ENCODE results near the gene DYNC1I2.

Gene DYNC1I2

DNA sequence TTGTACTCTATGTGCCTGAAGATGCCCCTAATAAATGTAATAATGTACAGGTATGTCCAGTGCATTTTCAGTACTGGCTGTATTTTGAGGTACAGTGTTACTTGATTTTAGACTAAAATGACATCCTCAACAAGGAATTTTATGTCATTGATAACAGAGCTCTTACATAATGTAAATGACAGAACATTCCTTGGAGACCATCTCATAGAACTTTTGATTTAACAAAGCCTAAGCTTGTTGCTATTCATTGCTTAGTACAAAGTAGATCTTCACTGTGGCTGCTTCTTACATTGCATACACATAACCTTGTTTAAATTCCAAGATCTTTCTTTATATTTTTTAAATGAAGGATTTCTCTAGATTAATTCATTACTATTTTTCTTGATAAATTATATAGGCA is 24.1 kb downstream of the DYNC1I2 start:
- no peak for DNase-seq
- peaks cover 13% of the 10 kb centered on the region for H3K36me3 ChIP-seq (ENCODE audit: control insufficient read depth, insufficient read depth, low read length)

DNA sequence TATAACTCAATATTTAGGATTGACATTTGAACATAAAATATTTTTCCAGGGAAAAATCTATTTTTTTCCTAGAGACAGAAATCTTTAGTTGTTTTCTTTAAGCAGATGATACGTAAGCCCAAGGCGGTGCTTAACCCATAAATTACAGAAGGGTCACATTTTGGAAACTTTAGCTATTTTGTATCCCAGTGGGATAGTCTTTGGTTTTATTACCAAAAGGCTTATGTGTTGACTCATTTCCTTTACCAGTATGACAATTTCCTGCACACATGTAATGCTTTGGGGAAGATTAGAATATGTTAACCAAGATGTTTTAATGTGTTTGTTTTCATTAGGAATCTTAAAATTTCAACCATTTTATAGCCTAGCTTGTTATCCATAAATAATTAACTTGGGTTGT is 24.8 kb downstream of the DYNC1I2 start:
- no peak for DNase-seq
- no peaks in the 10 kb centered on the region for H3K27me3 ChIP-seq (replicated peaks; ENCODE audit: control insufficient read depth, insufficient read depth, low read length, poor library complexity, severe bottlenecking)
- no peaks in the 10 kb centered on the region for H3K9me3 ChIP-seq (ENCODE audit: control insufficient read depth, low read length)
- H3K4me3 ChIP-seq (ENCODE audit: insufficient read depth, low read depth, low read length, poor library complexity, severe bottlenecking) = no peak overlapping the region
- H3K27ac ChIP-seq (ENCODE audit: insufficient read depth, low read length, poor library complexity, severe bottlenecking) = no peak overlapping the region
- H3K4me1 ChIP-seq (ENCODE audit: control insufficient read depth, insufficient read depth, low read length, poor library complexity, severe bottlenecking) = no peaks in the 10 kb centered on the region
- H3K36me3 ChIP-seq (ENCODE audit: control insufficient read depth, insufficient read depth, low read length) = peaks cover 12% of the 10 kb centered on the region

More for the DNA sequence above, 24.1 kb downstream of the DYNC1I2 start:
- no peaks in the 10 kb centered on the region for H3K9me3 ChIP-seq (ENCODE audit: control insufficient read depth, low read length)
- no peaks in the 10 kb centered on the region for H3K4me1 ChIP-seq (ENCODE audit: control insufficient read depth, insufficient read depth, low read length, poor library complexity, severe bottlenecking)
- no peak overlapping the region for H3K27ac ChIP-seq (ENCODE audit: insufficient read depth, low read length, poor library complexity, severe bottlenecking)
- no peaks in the 10 kb centered on the region for H3K27me3 ChIP-seq (replicated peaks; ENCODE audit: control insufficient read depth, insufficient read depth, low read length, poor library complexity, severe bottlenecking)
- H3K4me3 ChIP-seq (ENCODE audit: insufficient read depth, low read depth, low read length, poor library complexity, severe bottlenecking) = no peak overlapping the region

DNA sequence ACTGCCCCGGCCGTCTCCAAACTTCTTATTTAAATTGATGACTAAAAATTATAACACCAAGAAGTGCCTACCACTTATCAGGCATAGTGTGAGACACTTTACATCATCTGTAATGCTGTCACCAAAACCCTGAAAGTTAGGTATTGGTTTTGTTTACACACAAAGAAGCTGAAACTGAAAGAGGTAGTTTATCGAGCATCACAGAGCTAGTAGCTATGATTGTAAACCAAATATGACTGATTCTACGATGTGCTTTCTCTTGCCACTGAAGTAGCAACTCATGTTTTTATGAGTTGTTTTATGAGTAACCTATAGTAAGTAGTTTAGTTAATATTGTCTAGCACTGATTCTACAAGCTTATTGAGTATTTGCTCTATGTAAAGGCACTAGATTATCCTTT is 31.5 kb downstream of the DYNC1I2 start:
- Histone ChIP-seq H3K9me3 (ENCODE audit: control insufficient read depth, low read length) (no peaks in the 10 kb centered on the region), H3K36me3 (ENCODE audit: control insufficient read depth, insufficient read depth, low read length) (peaks cover 18% of the 10 kb centered on the region), H3K4me3 (ENCODE audit: insufficient read depth, low read depth, low read length, poor library complexity, severe bottlenecking) (no peak overlapping the region), H3K27ac (ENCODE audit: insufficient read depth, low read length, poor library complexity, severe bottlenecking) (no peak overlapping the region), H3K27me3 (replicated peaks; ENCODE audit: control insufficient read depth, insufficient read depth, low read length, poor library complexity, severe bottlenecking) (no peaks in the 10 kb centered on the region), H3K4me1 (ENCODE audit: control insufficient read depth, insufficient read depth, low read length, poor library complexity, severe bottlenecking) (no peaks in the 10 kb centered on the region)
- DNase-seq = no peak

DNA sequence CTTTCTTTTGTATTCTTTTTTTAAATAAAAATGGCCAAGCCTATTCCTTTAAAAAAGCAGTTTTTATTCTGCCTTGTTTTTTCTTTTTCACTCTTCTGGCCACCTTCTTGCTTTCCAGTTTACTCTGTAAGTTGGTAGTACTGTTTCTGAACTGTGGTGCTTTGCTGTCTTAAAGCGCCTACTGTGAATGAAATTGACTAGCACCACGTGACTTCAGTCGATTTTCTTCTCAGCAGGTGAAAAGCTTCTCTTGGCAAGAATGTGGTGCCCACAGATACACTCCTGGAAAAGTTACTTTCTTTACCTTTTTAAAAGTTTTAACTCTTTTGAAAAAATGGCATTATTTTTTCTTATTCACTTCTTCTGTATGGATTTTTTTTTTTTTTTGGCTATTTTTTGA is 32.4 kb downstream of the DYNC1I2 start:
- DNase-seq = no peak

DNA sequence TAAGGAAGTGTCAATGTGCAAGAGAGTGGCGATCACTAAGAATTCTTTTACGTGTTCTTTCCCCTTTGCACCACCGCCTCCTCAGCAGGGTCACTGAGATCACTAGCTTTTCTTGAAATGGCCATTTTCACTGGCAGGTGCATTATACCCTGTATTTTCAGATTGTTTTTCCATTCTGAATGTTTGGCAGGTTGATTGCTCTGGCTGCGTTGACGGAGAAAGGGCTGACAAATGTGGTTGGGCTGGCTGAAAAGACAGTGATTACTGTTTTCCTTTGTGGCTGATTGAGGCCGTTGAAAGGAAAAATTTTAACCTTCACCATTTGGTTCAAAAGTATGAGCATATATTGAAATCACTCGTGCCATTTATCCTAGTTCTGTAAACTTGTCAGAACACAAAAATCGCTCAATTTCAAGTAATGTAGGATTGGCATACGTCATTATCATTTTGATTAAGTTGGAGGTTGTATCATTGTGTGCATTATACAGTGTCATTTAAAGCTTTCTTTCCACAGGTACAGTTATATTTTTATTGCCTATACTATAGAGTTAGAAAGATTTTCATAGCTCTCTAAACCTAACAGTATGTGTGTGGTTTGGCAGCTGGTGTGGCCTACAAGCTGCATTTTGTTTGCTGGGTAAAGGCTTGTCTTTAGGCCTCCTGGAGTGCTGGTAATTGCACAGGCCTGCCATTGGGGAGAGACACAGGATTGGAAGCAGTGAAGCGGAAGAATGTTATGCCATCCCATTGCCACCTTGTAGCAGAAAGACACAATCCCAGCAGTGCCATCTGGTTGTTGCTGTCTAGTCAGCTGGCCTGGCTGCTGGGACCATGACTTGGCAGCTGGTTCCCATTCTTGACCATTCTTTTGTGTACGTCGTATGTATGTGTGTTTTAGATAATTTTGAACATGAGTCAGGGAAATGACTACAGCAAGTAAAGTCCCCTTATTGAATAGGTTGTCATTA is 36.7 kb downstream of the DYNC1I2 start:
- H3K4me3 ChIP-seq (ENCODE audit: insufficient read depth, low read depth, low read length, poor library complexity, severe bottlenecking) = no peak overlapping the region
- H3K36me3 ChIP-seq (ENCODE audit: control insufficient read depth, insufficient read depth, low read length) = peaks cover 25% of the 10 kb centered on the region
- H3K27me3 ChIP-seq (replicated peaks; ENCODE audit: control insufficient read depth, insufficient read depth, low read length, poor library complexity, severe bottlenecking) = no peaks in the 10 kb centered on the region
- no peaks in the 10 kb centered on the region for H3K4me1 ChIP-seq (ENCODE audit: control insufficient read depth, insufficient read depth, low read length, poor library complexity, severe bottlenecking)
- H3K27ac ChIP-seq (ENCODE audit: insufficient read depth, low read length, poor library complexity, severe bottlenecking) = no peak overlapping the region
- DNase-seq = no peak
- H3K9me3 ChIP-seq (ENCODE audit: control insufficient read depth, low read length) = no peaks in the 10 kb centered on the region

More for the DNA sequence above, 32.4 kb downstream of the DYNC1I2 start:
- Histone ChIP-seq H3K27me3 (replicated peaks; ENCODE audit: control insufficient read depth, insufficient read depth, low read length, poor library complexity, severe bottlenecking) (no peaks in the 10 kb centered on the region), H3K4me1 (ENCODE audit: control insufficient read depth, insufficient read depth, low read length, poor library complexity, severe bottlenecking) (no peaks in the 10 kb centered on the region), H3K36me3 (ENCODE audit: control insufficient read depth, insufficient read depth, low read length) (peaks cover 23% of the 10 kb centered on the region), H3K9me3 (ENCODE audit: control insufficient read depth, low read length) (no peaks in the 10 kb centered on the region), H3K4me3 (ENCODE audit: insufficient read depth, low read depth, low read length, poor library complexity, severe bottlenecking) (no peak overlapping the region), H3K27ac (ENCODE audit: insufficient read depth, low read length, poor library complexity, severe bottlenecking) (no peak overlapping the region)

DNA sequence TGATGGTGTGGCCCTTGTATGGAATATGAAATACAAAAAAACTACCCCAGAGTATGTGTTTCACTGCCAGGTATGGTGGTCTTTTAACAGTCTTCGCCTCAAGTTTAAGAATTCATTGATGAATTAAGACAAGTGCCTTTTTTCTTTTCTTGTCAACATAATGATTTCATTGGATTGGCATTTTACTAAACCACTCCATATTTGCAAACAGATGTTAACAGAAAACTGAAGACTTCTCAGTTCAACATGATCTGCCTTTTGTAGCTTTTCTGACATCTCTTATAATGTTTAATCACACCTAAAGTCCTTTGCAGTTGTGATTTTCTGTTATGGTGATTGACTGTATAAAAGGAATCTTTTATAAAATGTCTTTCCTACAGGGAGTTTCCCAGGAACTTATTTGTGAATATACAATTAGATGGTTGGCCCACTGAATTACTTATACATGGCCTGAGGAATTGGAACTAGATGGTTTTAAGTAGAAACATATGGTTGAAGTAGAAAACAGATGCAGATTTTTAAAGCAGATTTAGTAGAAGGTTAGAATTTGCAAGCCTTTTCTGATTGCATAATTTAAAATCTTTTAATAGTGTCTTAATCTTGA is 39.7 kb downstream of the DYNC1I2 start:
- DNase-seq = no peak
- Histone ChIP-seq H3K27me3 (replicated peaks; ENCODE audit: control insufficient read depth, insufficient read depth, low read length, poor library complexity, severe bottlenecking) (no peaks in the 10 kb centered on the region), H3K4me3 (ENCODE audit: insufficient read depth, low read depth, low read length, poor library complexity, severe bottlenecking) (no peak overlapping the region), H3K9me3 (ENCODE audit: control insufficient read depth, low read length) (no peaks in the 10 kb centered on the region), H3K27ac (ENCODE audit: insufficient read depth, low read length, poor library complexity, severe bottlenecking) (no peak overlapping the region), H3K36me3 (ENCODE audit: control insufficient read depth, insufficient read depth, low read length) (peaks cover 40% of the 10 kb centered on the region), H3K4me1 (ENCODE audit: control insufficient read depth, insufficient read depth, low read length, poor library complexity, severe bottlenecking) (no peaks in the 10 kb centered on the region)

DNA sequence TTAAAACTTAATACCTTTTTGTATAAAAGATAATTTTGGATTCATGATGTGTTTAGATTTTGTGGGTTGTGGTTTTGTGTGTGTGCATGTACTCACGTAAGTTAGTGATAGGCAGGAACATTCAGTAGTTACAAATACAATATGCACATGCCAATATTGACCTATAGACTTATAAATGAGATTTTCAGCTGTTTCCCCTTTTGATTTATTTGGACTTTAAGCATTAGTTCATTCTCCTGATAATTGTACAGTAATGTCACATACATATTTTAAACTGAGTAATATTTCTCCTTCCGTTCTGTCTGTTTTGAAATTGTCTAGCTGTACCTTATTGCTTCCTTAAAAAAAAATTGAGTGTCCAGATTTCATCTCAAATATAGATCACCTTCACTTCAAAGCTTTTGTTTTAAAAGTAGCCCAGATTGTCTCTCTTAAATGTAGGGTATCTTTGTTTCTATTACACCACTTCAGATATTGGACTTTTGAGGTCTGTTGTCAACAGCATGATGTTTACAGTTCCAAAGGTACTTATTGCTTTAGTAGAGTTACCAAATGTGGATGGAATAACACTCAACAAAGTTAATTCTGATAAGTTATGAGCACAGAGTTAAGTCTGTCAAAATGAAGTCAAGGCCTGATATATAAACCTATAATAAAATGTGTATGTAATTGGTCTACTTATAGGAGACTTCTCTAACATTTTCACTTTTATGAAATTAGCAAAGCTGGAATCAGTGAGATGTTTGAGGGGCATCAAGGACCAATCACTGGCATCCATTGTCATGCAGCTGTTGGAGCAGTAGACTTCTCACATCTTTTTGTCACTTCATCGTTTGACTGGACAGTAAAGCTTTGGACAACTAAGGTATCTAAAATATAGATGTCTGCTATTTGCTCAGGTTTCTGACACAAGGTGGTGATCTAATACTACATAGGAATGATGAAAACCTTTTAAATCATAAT is 42.0 kb downstream of the DYNC1I2 start:
- Histone ChIP-seq H3K36me3 (ENCODE audit: control insufficient read depth, insufficient read depth, low read length) (peaks cover 41% of the 10 kb centered on the region), H3K27me3 (replicated peaks; ENCODE audit: control insufficient read depth, insufficient read depth, low read length, poor library complexity, severe bottlenecking) (no peaks in the 10 kb centered on the region), H3K4me3 (ENCODE audit: insufficient read depth, low read depth, low read length, poor library complexity, severe bottlenecking) (no peak overlapping the region), H3K4me1 (ENCODE audit: control insufficient read depth, insufficient read depth, low read length, poor library complexity, severe bottlenecking) (no peaks in the 10 kb centered on the region), H3K27ac (ENCODE audit: insufficient read depth, low read length, poor library complexity, severe bottlenecking) (no peak overlapping the region), H3K9me3 (ENCODE audit: control insufficient read depth, low read length) (no peaks in the 10 kb centered on the region)
- no peak for DNase-seq

DNA sequence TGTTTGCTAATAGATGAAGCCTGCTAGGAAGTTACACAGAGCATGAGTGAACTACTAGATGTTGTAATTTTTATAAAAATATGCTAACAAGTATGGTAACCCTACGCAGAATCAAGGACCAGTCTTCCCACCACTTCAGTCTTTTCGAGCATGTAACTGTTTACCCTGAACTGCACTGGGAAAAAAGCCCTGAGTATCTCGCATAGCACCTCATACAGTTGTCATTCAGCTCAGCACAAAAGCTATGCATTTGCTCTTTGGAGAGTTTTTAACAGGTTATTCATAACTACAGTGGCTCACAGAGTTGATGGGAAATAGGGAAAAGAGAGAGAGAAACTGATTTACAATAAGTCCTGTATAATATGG is 42.7 kb downstream of the DYNC1I2 start:
- Histone ChIP-seq H3K27me3 (replicated peaks; ENCODE audit: control insufficient read depth, insufficient read depth, low read length, poor library complexity, severe bottlenecking) (no peaks in the 10 kb centered on the region), H3K9me3 (ENCODE audit: control insufficient read depth, low read length) (no peaks in the 10 kb centered on the region), H3K27ac (ENCODE audit: insufficient read depth, low read length, poor library complexity, severe bottlenecking) (no peak overlapping the region), H3K36me3 (ENCODE audit: control insufficient read depth, insufficient read depth, low read length) (peaks cover 42% of the 10 kb centered on the region), H3K4me1 (ENCODE audit: control insufficient read depth, insufficient read depth, low read length, poor library complexity, severe bottlenecking) (no peaks in the 10 kb centered on the region), H3K4me3 (ENCODE audit: insufficient read depth, low read depth, low read length, poor library complexity, severe bottlenecking) (no peak overlapping the region)
- DNase-seq = no peak

DNA sequence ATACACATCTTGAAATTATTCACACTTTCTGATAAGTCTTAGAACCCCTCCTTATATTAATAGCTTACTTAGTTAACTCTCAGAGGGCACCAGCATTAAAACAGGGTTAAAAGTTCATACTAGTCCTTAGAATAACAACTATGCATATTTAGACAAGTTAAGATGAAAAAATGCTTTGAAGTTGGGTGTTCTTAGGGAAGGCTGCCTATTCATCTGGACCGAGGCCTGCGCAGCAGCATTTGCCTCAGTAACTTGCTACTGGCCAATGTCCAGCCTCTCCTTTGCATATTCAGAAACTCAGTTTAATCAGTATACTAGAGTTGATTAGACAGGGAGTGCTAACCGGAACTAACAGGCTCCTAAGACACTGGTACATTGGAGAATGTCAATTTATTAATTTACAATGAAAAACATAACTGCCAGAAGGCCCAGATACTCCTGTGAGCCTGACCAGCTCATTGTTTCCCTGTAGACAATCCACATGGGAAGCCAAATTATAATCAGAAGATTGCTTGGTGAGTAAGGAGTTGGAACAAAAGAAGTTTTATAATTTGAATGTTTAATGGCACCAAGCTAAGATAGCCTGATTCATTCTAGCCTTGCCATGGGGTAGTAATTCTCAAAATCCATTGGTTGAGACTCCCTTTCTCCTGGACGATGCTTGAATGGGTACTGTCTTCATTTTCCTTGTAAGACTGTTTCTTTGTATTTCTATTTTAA is 48.9 kb downstream of the DYNC1I2 start:
- no peaks in the 10 kb centered on the region for H3K9me3 ChIP-seq (ENCODE audit: control insufficient read depth, low read length)
- H3K36me3 ChIP-seq (ENCODE audit: control insufficient read depth, insufficient read depth, low read length) = peaks cover 26% of the 10 kb centered on the region
- no peak overlapping the region for H3K4me3 ChIP-seq (ENCODE audit: insufficient read depth, low read depth, low read length, poor library complexity, severe bottlenecking)
- no peaks in the 10 kb centered on the region for H3K27me3 ChIP-seq (replicated peaks; ENCODE audit: control insufficient read depth, insufficient read depth, low read length, poor library complexity, severe bottlenecking)
- no peaks in the 10 kb centered on the region for H3K4me1 ChIP-seq (ENCODE audit: control insufficient read depth, insufficient read depth, low read length, poor library complexity, severe bottlenecking)
- no peak for DNase-seq
- no peak overlapping the region for H3K27ac ChIP-seq (ENCODE audit: insufficient read depth, low read length, poor library complexity, severe bottlenecking)
